Astrocyte (in vitro differentiated cells and primary cell): ENCODE data around the gene INPP5A.

Experiments
- CTCF ChIP-seq: IDR thresholded peaks from 2 replicates; pipeline ENCODE4 v1.5.1; 2011; ENCODE audit warnings: low read depth, mild to moderate bottlenecking, inconsistent platforms, low read length, moderate library complexity; ENCODE audit not compliant: insufficient read depth
- EZH2 ChIP-seq: IDR thresholded peaks from 2 replicates; pipeline ENCODE4 v1.6.1; 2012; ENCODE audit warnings: mild to moderate bottlenecking, low read length, inconsistent platforms; ENCODE audit not compliant: insufficient read depth

DNA sequence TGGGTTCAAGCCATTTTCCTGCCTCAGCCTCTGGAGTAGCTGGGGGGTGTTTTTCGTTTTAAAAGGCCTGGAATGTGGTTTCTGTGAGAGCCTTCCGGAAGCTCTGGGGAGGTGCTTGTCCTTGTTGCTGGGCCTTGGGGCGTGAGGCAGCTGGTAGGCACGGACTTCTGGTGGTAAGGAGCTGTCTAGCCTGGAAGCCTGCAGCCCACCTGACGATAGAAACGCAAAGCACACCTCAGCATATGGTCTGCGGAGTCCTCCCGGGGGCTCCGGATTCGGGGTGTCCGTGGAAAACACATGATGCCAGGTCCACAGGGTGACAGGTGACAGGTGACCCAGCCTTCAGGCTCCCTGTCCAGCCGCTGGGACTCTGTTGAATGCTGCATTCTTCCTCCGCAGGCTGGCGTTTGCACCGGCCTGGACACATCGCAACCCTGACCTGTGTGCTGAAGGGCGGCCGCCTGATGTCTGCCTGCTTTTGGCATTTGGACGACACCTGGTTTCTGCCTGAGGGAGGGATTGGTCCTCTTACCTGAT lies 37.3 kb downstream of the INPP5A start:
- no peak for TF ChIP-seq CTCF
- no peak for TF ChIP-seq EZH2
